ENCODE data around the gene EIF3J. TPM values are rescaled to one million over a fixed set of nuclear protein-coding genes. Genes with fewer than 3 reads are reported as not detected.

Gene EIF3J
- total RNA-seq, 6 experiments from 2014 or later = 83.2 to 120 (median 87.5) TPM

DNA sequence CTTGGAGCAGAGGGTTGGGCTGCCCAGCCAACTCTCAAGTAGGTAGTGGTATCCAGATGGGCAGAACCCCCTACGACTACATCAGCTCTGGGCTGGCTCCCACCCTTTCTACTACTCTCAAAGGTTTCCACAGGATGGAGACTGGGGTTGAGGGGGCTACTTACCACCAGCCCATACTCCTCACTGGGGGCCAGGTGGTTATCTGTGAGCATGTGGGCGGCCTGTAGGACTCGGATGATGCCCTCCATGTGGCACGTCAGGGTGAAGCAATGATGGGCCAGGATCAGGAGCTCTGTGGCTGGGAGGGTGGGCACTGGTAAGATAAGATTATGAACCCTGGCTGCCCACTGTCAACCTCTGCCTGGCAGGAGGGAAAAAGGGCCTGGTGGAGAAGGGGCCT, 33.4 kb downstream of the EIF3J start:
- no peak overlapping the region for H3K4me3 Mint-ChIP-seq
- H3K4me1 Mint-ChIP-seq (ENCODE audit: low read depth) = peaks cover 8% of the 10 kb centered on the region
- TF ChIP-seq, protein P1, sequence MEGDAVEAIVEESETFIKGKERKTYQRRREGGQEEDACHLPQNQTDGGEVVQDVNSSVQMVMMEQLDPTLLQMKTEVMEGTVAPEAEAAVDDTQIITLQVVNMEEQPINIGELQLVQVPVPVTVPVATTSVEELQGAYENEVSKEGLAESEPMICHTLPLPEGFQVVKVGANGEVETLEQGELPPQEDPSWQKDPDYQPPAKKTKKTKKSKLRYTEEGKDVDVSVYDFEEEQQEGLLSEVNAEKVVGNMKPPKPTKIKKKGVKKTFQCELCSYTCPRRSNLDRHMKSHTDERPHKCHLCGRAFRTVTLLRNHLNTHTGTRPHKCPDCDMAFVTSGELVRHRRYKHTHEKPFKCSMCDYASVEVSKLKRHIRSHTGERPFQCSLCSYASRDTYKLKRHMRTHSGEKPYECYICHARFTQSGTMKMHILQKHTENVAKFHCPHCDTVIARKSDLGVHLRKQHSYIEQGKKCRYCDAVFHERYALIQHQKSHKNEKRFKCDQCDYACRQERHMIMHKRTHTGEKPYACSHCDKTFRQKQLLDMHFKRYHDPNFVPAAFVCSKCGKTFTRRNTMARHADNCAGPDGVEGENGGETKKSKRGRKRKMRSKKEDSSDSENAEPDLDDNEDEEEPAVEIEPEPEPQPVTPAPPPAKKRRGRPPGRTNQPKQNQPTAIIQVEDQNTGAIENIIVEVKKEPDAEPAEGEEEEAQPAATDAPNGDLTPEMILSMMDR (IDR thresholded peaks at IDR 0.05) = no peak
- H3K36me3 Mint-ChIP-seq (ENCODE audit: low read depth) = peaks cover 20% of the 10 kb centered on the region
- no peak for DNase-seq
- H3K9me3 Mint-ChIP-seq = no peaks in the 10 kb centered on the region
- no peak overlapping the region for H3K27ac Mint-ChIP-seq
- H3K27me3 Mint-ChIP-seq (ENCODE audit: insufficient read depth) = no peaks in the 10 kb centered on the region; the same call in 1 of the 2 replicates

GRCh38 chr15:44573386-44573785, 36.4 kb downstream of the EIF3J start:
- Mint-ChIP-seq H3K27me3 (ENCODE audit: insufficient read depth) (no peaks in the 10 kb centered on the region; the same call in 1 of the 2 replicates), H3K4me1 (ENCODE audit: low read depth) (no peaks in the 10 kb centered on the region), H3K9me3 (no peaks in the 10 kb centered on the region), H3K36me3 (ENCODE audit: low read depth) (0 out of 2 replicates have a peak, but pooled peaks cover 6% of the 10 kb centered on the region), H3K27ac (no peak overlapping the region), H3K4me3 (no peak overlapping the region)
- no peak for DNase-seq
- TF ChIP-seq, protein P1 (IDR thresholded peaks at IDR 0.05) = no peak

GRCh38 chr15:44574734-44575133, 37.8 kb downstream of the EIF3J start:
- TF ChIP-seq, protein P1 (IDR thresholded peaks at IDR 0.05) = no peak
- no peak overlapping the region for H3K27ac Mint-ChIP-seq
- H3K27me3 Mint-ChIP-seq (ENCODE audit: insufficient read depth) = no peaks in the 10 kb centered on the region; the same call in 1 of the 2 replicates
- no peaks in the 10 kb centered on the region for H3K4me1 Mint-ChIP-seq (ENCODE audit: low read depth)
- DNase-seq = no peak
- H3K4me3 Mint-ChIP-seq = no peak overlapping the region
- 0 out of 2 replicates have a peak, but pooled peaks cover 6% of the 10 kb centered on the region for H3K36me3 Mint-ChIP-seq (ENCODE audit: low read depth)
- no peaks in the 10 kb centered on the region for H3K9me3 Mint-ChIP-seq

DNA sequence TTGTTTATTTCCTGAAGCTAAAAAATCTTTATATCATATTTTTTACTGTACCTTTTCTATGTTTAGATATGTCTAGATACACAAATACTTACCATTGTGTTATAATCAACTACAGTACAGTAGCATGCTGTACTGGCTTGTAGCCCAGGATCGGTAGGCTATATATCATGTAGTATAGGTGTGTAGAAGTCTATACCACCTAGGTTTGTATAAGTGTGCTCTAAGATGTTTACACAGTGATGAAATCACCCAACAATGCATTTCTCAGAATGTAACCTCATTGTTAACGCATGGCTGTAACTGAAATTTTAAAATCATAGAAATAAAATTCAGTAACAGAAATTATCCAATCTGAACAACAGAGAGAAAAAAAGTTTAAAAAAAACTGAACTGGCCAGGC, 43.2 kb downstream of the EIF3J start:
- H3K36me3 Mint-ChIP-seq (ENCODE audit: low read depth) = peaks cover 10% of the 10 kb centered on the region
- TF ChIP-seq, protein P1 (IDR thresholded peaks at IDR 0.05) = no peak
- no peak overlapping the region for H3K27ac Mint-ChIP-seq
- H3K4me1 Mint-ChIP-seq (ENCODE audit: low read depth) = 0 out of 2 replicates have a peak, but pooled peaks cover 5% of the 10 kb centered on the region
- no peaks in the 10 kb centered on the region for H3K27me3 Mint-ChIP-seq (ENCODE audit: insufficient read depth)
- H3K9me3 Mint-ChIP-seq = no peaks in the 10 kb centered on the region
- no peak for DNase-seq
- no peak overlapping the region for H3K4me3 Mint-ChIP-seq

- no peak overlapping the region for H3K4me3 Mint-ChIP-seq
- H3K27me3 Mint-ChIP-seq (ENCODE audit: insufficient read depth) = no peaks in the 10 kb centered on the region
- TF ChIP-seq, protein P1 (IDR thresholded peaks at IDR 0.05) = peak; percentile 71
- no peak overlapping the region for H3K27ac Mint-ChIP-seq
- H3K9me3 Mint-ChIP-seq = no peaks in the 10 kb centered on the region
- 0 out of 2 replicates have a peak, but pooled peaks cover 5% of the 10 kb centered on the region for H3K4me1 Mint-ChIP-seq (ENCODE audit: low read depth)
- peaks cover 24% of the 10 kb centered on the region for H3K36me3 Mint-ChIP-seq (ENCODE audit: low read depth)
- DNase-seq = peak; percentile 10
Observed at GRCh38 chr15:44584162-44584749, 47.3 kb downstream of the EIF3J start.
